Measurements from ENCODE around the gene BMPR1B.

DNA sequence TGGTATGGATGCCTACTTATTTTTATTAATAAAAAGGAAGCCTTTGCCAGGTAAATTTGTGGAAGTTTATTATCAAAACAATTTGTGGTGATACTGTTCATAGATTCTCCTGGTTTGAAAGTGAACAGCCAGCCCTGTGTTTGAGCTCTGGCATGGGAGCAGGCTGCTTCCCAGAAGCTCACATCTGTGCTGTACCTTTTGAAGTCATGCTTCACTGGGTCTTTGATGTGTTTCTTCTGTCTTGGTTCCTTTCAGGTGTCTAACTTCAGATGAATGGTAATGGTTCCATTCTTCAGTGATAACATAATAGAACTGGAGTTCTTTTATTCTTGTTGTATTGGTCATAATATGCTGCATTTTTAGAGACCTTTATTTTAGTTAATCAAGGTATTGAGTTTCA is 85.5 kb downstream of the BMPR1B start:
- TF ChIP-seq, protein P1, sequence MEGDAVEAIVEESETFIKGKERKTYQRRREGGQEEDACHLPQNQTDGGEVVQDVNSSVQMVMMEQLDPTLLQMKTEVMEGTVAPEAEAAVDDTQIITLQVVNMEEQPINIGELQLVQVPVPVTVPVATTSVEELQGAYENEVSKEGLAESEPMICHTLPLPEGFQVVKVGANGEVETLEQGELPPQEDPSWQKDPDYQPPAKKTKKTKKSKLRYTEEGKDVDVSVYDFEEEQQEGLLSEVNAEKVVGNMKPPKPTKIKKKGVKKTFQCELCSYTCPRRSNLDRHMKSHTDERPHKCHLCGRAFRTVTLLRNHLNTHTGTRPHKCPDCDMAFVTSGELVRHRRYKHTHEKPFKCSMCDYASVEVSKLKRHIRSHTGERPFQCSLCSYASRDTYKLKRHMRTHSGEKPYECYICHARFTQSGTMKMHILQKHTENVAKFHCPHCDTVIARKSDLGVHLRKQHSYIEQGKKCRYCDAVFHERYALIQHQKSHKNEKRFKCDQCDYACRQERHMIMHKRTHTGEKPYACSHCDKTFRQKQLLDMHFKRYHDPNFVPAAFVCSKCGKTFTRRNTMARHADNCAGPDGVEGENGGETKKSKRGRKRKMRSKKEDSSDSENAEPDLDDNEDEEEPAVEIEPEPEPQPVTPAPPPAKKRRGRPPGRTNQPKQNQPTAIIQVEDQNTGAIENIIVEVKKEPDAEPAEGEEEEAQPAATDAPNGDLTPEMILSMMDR (IDR thresholded peaks at IDR 0.05): no peak
- no peak for TF ChIP-seq EP300 (IDR thresholded peaks at IDR 0.05)
- TF ChIP-seq POLR2A (IDR thresholded peaks at IDR 0.05): no peak
